Hepatocyte (in vitro differentiated cells): ENCODE results near the gene TINAG.

Experiments
- EZH2 ChIP-seq: fragments of 200-600 bp; sonication (generic); IDR thresholded peaks from 2 replicates; pipeline ENCODE4 v1.6.1; 2016; ENCODE audit warnings: antibody characterized with exemption, mild to moderate bottlenecking, borderline replicate concordance
- EZH2phosphoT487 ChIP-seq: fragments of 200-600 bp; sonication (generic); IDR thresholded peaks from one replicate; pipeline ENCODE4 v1.6.1; 2018; ENCODE audit warnings: antibody characterized with exemption, mild to moderate bottlenecking, low read depth, moderate library complexity; ENCODE audit not compliant: unreplicated experiment, severe bottlenecking
- TF ChIP-seq, protein P1 (sequence below): fragments of 200-600 bp; sonication (generic); IDR thresholded peaks from 2 replicates; pipeline ENCODE4 v1.5.1; 2016; ENCODE audit warnings: antibody characterized with exemption, mild to moderate bottlenecking; ENCODE audit not compliant: poor library complexity

DNA sequence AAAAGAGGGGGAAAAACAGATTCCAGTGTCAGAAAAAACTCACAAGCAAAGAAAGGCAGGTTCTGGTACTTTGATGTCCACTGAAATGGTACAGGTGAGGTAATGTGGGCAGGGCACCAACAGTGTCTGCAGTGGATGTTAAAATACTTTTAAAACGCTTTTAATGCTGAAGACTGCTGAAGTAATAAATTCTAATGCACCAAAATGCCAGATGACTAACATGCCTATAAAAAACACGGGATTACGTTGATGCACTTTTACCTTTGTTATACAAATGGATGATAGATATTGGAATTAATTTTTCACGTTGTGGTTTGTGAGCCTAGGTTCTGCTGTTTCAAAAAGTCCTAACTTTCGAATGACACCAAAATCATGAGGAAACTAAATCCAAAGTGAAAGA, 83.3 kb downstream of the TINAG start:
- TF ChIP-seq EZH2 (no peak), EZH2phosphoT487 (no peak)
- TF ChIP-seq, protein P1, sequence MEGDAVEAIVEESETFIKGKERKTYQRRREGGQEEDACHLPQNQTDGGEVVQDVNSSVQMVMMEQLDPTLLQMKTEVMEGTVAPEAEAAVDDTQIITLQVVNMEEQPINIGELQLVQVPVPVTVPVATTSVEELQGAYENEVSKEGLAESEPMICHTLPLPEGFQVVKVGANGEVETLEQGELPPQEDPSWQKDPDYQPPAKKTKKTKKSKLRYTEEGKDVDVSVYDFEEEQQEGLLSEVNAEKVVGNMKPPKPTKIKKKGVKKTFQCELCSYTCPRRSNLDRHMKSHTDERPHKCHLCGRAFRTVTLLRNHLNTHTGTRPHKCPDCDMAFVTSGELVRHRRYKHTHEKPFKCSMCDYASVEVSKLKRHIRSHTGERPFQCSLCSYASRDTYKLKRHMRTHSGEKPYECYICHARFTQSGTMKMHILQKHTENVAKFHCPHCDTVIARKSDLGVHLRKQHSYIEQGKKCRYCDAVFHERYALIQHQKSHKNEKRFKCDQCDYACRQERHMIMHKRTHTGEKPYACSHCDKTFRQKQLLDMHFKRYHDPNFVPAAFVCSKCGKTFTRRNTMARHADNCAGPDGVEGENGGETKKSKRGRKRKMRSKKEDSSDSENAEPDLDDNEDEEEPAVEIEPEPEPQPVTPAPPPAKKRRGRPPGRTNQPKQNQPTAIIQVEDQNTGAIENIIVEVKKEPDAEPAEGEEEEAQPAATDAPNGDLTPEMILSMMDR, result no peak
